A673 (cell line): ENCODE measurements around the gene STAU1. TPM values are rescaled to one million over a fixed set of nuclear protein-coding genes. Genes with fewer than 3 reads are reported as not detected.

ENCODE experiments used
- BruUV-seq: library from RNA; stranded (reverse); fragments of 400-500 nt; replicated peaks from 2 replicates; lab custom pipeline; 2021; lab: Mats Ljungman, UMichigan
- CTCF ChIA-PET: fragments of 300-600 bp; sonication (Branson Sonifier 250); formaldehyde crosslinking; loops from one replicate; lab custom pipeline; 2022; ENCODE audit warnings: antibody characterized with exemption; lab: Charles Lee
- POLR2A ChIA-PET: fragments of 300-600 bp; sonication (Branson Sonifier 250); formaldehyde crosslinking; loops from one replicate; lab custom pipeline; 2022; ENCODE audit warnings: antibody characterized with exemption; ENCODE audit not compliant: low non-redundant PET; lab: Charles Lee
- DNase-seq: peaks from one replicate; pipeline ENCODE4 v3.0.0-alpha.2; 2015; ENCODE audit warnings: low spot score
- H3K27ac ChIP-seq: fragments of 200-600 bp; sonication (generic); 2 replicates; pipeline ENCODE4 v1.5.1; 2016; ENCODE audit warnings: mixed run types, low read depth, mild to moderate bottlenecking, mixed read lengths, antibody characterized with exemption, low read length; ENCODE audit not compliant: poor library complexity, severe bottlenecking
- H3K27me3 ChIP-seq: fragments of 200-600 bp; sonication (generic); replicated peaks from 2 replicates; pipeline ENCODE4 v1.6.1; 2017; ENCODE audit warnings: mixed run types, low read depth, mild to moderate bottlenecking, mixed read lengths, antibody characterized with exemption, low read length; ENCODE audit not compliant: insufficient read depth, poor library complexity
- H3K36me3 ChIP-seq: fragments of 200-600 bp; sonication (generic); 2 replicates; pipeline ENCODE4 v1.6.1; 2016; ENCODE audit warnings: mixed run types, mild to moderate bottlenecking, mixed read lengths, antibody characterized with exemption, low read length; ENCODE audit not compliant: insufficient read depth, poor library complexity, severe bottlenecking
- H3K4me1 ChIP-seq: fragments of 200-600 bp; sonication (generic); 2 replicates; pipeline ENCODE4 v1.6.1; 2017; ENCODE audit warnings: mixed run types, mild to moderate bottlenecking, mixed read lengths, antibody characterized with exemption, low read length; ENCODE audit not compliant: insufficient read depth, poor library complexity, severe bottlenecking
- H3K4me3 ChIP-seq: fragments of 200-600 bp; sonication (generic); 2 replicates; pipeline ENCODE4 v1.5.1; 2016; ENCODE audit warnings: low read depth, mixed run types, mild to moderate bottlenecking, mixed read lengths, low read length; ENCODE audit not compliant: poor library complexity, severe bottlenecking
- H3K9me3 ChIP-seq: fragments of 200-600 bp; sonication (generic); 2 replicates; pipeline ENCODE4 v1.6.1; 2016; ENCODE audit warnings: mixed run types, low read depth, mild to moderate bottlenecking, mixed read lengths, antibody characterized with exemption, low read length; ENCODE audit not compliant: poor library complexity, severe bottlenecking
- EZH2 ChIP-seq: fragments of 200-600 bp; sonication (generic); IDR thresholded peaks from 2 replicates; pipeline ENCODE4 v1.6.1; 2017; ENCODE audit warnings: borderline replicate concordance, low read depth, mild to moderate bottlenecking, mixed read lengths, antibody characterized with exemption, low read length; ENCODE audit not compliant: poor library complexity, severe bottlenecking
- intact Hi-C: fragments of 100-400 bp; cut with micrococcal nuclease; formaldehyde crosslinking; loops from one replicate; pipeline ENCODE4 v1.10.0; 2022; ENCODE audit not compliant: unreplicated experiment
- total RNA-seq: library from RNA; stranded (reverse); gene quantifications from 2 replicates; pipeline ENCODE4 v1.2.3, GENCODE V29; 2021
- TF ChIP-seq, protein P1 (sequence below): fragments of 300-800, 200-600 bp; sonication (generic); conservative IDR thresholded peaks from 2 replicates; pipeline ENCODE4 v1.5.1; 2017; ENCODE audit warnings: low read depth, mild to moderate bottlenecking, antibody characterized with exemption, low read length, moderate library complexity, mixed read lengths

Gene STAU1
- total RNA-seq, 1 experiment from 2014 or later, result 104 TPM

- Histone ChIP-seq H3K27me3 (no peaks in the 10 kb centered on the region), H3K4me3 (no peak overlapping the region), H3K27ac (no peak overlapping the region), H3K4me1 (no peaks in the 10 kb centered on the region), H3K9me3 (no peaks in the 10 kb centered on the region), H3K36me3 (peaks cover 63% of the 10 kb centered on the region)
- no TSS peak for BruUV-seq
- intact Hi-C loops, result no loop called here
- TF ChIP-seq EZH2, result no peak
- TF ChIP-seq, protein P1, sequence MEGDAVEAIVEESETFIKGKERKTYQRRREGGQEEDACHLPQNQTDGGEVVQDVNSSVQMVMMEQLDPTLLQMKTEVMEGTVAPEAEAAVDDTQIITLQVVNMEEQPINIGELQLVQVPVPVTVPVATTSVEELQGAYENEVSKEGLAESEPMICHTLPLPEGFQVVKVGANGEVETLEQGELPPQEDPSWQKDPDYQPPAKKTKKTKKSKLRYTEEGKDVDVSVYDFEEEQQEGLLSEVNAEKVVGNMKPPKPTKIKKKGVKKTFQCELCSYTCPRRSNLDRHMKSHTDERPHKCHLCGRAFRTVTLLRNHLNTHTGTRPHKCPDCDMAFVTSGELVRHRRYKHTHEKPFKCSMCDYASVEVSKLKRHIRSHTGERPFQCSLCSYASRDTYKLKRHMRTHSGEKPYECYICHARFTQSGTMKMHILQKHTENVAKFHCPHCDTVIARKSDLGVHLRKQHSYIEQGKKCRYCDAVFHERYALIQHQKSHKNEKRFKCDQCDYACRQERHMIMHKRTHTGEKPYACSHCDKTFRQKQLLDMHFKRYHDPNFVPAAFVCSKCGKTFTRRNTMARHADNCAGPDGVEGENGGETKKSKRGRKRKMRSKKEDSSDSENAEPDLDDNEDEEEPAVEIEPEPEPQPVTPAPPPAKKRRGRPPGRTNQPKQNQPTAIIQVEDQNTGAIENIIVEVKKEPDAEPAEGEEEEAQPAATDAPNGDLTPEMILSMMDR, result no peak
- ChIA-PET POLR2A (no interaction called here), CTCF (no interaction called here)
- DNase-seq, result no peak
Observed at GRCh38 chr20:49115564-49115963, 72.6 kb downstream of the STAU1 start.

GRCh38 chr20:49112596-49113274, 75.4 kb downstream of the STAU1 start:
- Histone ChIP-seq H3K4me1 (no peaks in the 10 kb centered on the region), H3K27me3 (no peaks in the 10 kb centered on the region), H3K36me3 (peaks cover 36% of the 10 kb centered on the region), H3K9me3 (no peaks in the 10 kb centered on the region), H3K27ac (no peak overlapping the region), H3K4me3 (no peak overlapping the region)
- ChIA-PET POLR2A (no interaction called here), CTCF (no interaction called here)
- TF ChIP-seq, protein P1, result no peak
- TF ChIP-seq EZH2, result no peak
- intact Hi-C loops, result no loop called here
- no TSS peak for BruUV-seq
- DNase-seq, result no peak

GRCh38 chr20:49110767-49111694, 77.1 kb downstream of the STAU1 start:
- H3K27me3 ChIP-seq, result no peaks in the 10 kb centered on the region
- ChIA-PET POLR2A (no interaction called here), CTCF (no interaction called here)

More at GRCh38 chr20:49110767-49111694, 77.1 kb downstream of the STAU1 start:
- Histone ChIP-seq H3K9me3 (no peaks in the 10 kb centered on the region), H3K36me3 (peaks cover 23% of the 10 kb centered on the region), H3K4me1 (no peaks in the 10 kb centered on the region), H3K27ac (no peak overlapping the region), H3K4me3 (no peak overlapping the region)
- no TSS peak for BruUV-seq
- TF ChIP-seq EZH2, result no peak
- DNase-seq, result no peak
- intact Hi-C loops, result no loop called here
